AG04449 (cell line): Measurements from ENCODE around the gene STK32B.

ENCODE experiments used
- CTCF ChIA-PET: fragments of 350-600 bp; formaldehyde crosslinking; extraction: SDS; loops from one replicate; lab custom pipeline; 2021; ENCODE audit warnings: antibody characterized with exemption; lab: Yijun Ruan, JAX
- POLR2A ChIA-PET: fragments of 400-600, 350-600 bp; formaldehyde crosslinking; extraction: SDS; loops from one replicate; lab custom pipeline; 2020; ENCODE audit warnings: antibody characterized with exemption, inconsistent platforms; lab: Yijun Ruan, JAX
- DNase-seq: peaks from one replicate; pipeline ENCODE4 v3.0.0-alpha.2; 2010; ENCODE audit warnings: low read depth, low spot score
- H3K4me3 ChIP-seq: 2 replicates; pipeline ENCODE4 v1.5.1; 2011; ENCODE audit warnings: low read depth, mild to moderate bottlenecking, control low read depth, low read length
- TF ChIP-seq, protein P1 (sequence below): IDR thresholded peaks from one replicate; pipeline ENCODE4 v1.5.1; 2011; ENCODE audit warnings: mild to moderate bottlenecking, moderate library complexity, low read length, control low read depth, inconsistent platforms; ENCODE audit not compliant: insufficient read depth; ENCODE audit errors: missing control alignments

Gene STK32B

GRCh38 chr4:5050520-5051277 is 581 bp upstream of the STK32B start:
- ChIA-PET POLR2A (interaction anchor here (0.9 to 1.1 kb wide), 2 partner anchors 14 to 662 kb away, joined by 3 to 4 read pairs; no protein-coding TSS in a partner anchor), CTCF (interaction anchor here (0.8 to 3.2 kb wide), 24 partner anchors 8 to 774 kb away, joined by 3 to 25 read pairs (median 4); partner anchors contain the start of gene EVC2)
- peak overlapping the region; percentile 65 for H3K4me3 ChIP-seq
- no peak for DNase-seq
- TF ChIP-seq, protein P1, sequence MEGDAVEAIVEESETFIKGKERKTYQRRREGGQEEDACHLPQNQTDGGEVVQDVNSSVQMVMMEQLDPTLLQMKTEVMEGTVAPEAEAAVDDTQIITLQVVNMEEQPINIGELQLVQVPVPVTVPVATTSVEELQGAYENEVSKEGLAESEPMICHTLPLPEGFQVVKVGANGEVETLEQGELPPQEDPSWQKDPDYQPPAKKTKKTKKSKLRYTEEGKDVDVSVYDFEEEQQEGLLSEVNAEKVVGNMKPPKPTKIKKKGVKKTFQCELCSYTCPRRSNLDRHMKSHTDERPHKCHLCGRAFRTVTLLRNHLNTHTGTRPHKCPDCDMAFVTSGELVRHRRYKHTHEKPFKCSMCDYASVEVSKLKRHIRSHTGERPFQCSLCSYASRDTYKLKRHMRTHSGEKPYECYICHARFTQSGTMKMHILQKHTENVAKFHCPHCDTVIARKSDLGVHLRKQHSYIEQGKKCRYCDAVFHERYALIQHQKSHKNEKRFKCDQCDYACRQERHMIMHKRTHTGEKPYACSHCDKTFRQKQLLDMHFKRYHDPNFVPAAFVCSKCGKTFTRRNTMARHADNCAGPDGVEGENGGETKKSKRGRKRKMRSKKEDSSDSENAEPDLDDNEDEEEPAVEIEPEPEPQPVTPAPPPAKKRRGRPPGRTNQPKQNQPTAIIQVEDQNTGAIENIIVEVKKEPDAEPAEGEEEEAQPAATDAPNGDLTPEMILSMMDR, result peak; percentile 86

DNA sequence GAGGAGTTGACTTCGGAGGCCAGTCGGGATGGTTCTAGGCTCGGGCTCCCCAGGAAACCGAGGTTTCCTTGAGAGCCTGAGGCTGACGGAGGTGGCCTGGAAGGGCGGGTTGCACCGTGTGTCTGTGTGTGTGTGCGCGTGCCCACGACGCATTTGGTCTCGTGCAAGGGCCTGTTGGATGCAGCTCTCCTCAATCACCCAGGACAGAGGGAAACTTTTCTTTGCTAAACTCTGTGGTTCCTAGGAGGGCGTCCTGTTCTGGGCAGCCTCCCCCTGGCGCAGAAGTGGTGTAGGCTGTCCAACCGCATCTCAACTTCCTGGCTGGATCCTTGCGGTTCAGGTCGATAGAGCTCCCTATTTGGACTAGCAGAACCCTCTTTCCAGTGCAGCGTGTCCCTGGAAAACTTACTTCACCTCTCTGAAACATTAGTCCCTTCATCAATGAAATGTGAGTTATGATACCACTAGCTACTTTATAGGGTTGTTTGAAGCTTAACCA is 973 bp downstream of the STK32B start:
- TF ChIP-seq, protein P1, result no peak
- POLR2A ChIA-PET, result interaction anchor here (0.6 kb wide), 1 partner anchor 483 kb away, joined by 3 read pairs; no protein-coding TSS in a partner anchor
- CTCF ChIA-PET, result interaction anchor here (1.0 to 2.3 kb wide), 3 partner anchors 10 to 656 kb away, joined by 3 to 9 read pairs (median 3); partner anchors contain the start of gene EVC2
- peak overlapping the region; percentile 65 for H3K4me3 ChIP-seq
- DNase-seq, result no peak

GRCh38 chr4:5052726-5053425 is 1.6 kb downstream of the STK32B start:
- ChIA-PET POLR2A (interaction anchor here (0.6 kb wide), 1 partner anchor 482 kb away, joined by 3 read pairs; no protein-coding TSS in a partner anchor), CTCF (interaction anchor here (0.6 to 1.0 kb wide), 2 partner anchors 85 to 406 kb away, joined by 3 read pairs; no protein-coding TSS in a partner anchor)

DNA sequence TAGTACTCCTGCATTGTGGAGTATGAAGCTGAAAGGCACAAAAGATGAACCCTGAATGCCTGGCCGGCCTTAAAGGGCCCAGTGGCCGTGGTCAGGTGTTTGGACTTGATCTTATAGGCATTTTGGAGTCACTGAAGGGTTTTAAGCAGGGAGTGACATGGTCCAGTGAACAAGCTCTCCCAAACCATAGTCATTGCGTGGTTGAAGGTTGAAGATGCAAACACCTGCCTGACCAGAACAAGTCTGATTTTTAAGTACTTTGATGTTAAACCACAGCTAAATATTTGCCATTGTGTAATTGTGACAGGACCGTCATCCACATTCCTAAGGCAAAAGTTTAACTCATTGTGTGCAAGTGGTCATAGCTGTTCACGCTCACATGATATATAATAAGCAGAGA is 3.3 kb downstream of the STK32B start:
- ChIA-PET POLR2A (no interaction called here), CTCF (interaction anchor here (0.6 kb wide), 1 partner anchor 25 kb away, joined by 3 read pairs; no protein-coding TSS in a partner anchor)
- TF ChIP-seq, protein P1, result no peak
- DNase-seq, result no peak
- H3K4me3 ChIP-seq, result no peak overlapping the region

More at GRCh38 chr4:5052726-5053425, 1.6 kb downstream of the STK32B start:
- TF ChIP-seq, protein P1, result no peak
- no peak for DNase-seq
- H3K4me3 ChIP-seq, result peak overlapping the region; percentile 65

GRCh38 chr4:5055411-5055810 is 4.1 kb downstream of the STK32B start:
- POLR2A ChIA-PET, result no interaction called here
- CTCF ChIA-PET, result no interaction called here
- H3K4me3 ChIP-seq, result no peak overlapping the region

More at GRCh38 chr4:5055411-5055810, 4.1 kb downstream of the STK32B start:
- TF ChIP-seq, protein P1, result no peak
- DNase-seq, result no peak
